GM21526 (cell line): ENCODE measurements around the gene STX8.

Source experiments
- ATAC-seq: cut with Tn5 transposase; IDR thresholded peaks from one replicate; pipeline ENCODE4 v1.9.1; 2021; ENCODE audit warnings: moderate library complexity; ENCODE audit not compliant: unreplicated experiment, low FRiP score

Gene STX8

GRCh38 chr17:9247401-9247938, 328.1 kb downstream of the STX8 start:
- no peak for ATAC-seq

- ATAC-seq, result no peak
Observed at GRCh38 chr17:9244066-9245052, 331.3 kb downstream of the STX8 start.

- no peak for ATAC-seq
Observed at GRCh38 chr17:9242983-9243382, 332.6 kb downstream of the STX8 start.

- ATAC-seq, result no peak
Observed at GRCh38 chr17:9242497-9242881, 333.1 kb downstream of the STX8 start.

- no peak for ATAC-seq
Observed at GRCh38 chr17:9241774-9242496, 333.7 kb downstream of the STX8 start.

GRCh38 chr17:9241371-9241712, 334.3 kb downstream of the STX8 start:
- no peak for ATAC-seq

GRCh38 chr17:9240659-9241370, 334.8 kb downstream of the STX8 start:
- ATAC-seq, result no peak

GRCh38 chr17:9239793-9240658, 335.6 kb downstream of the STX8 start:
- ATAC-seq, result peak; percentile 44

GRCh38 chr17:9239246-9239792, 336.3 kb downstream of the STX8 start:
- ATAC-seq, result no peak

GRCh38 chr17:9238340-9239245, 337.0 kb downstream of the STX8 start:
- no peak for ATAC-seq

GRCh38 chr17:9237661-9238301, 337.8 kb downstream of the STX8 start:
- ATAC-seq, result no peak

GRCh38 chr17:9237053-9237410, 338.6 kb downstream of the STX8 start:
- ATAC-seq, result no peak

- no peak for ATAC-seq
Observed at GRCh38 chr17:9236286-9237052, 339.2 kb downstream of the STX8 start.

- ATAC-seq, result no peak
Observed at GRCh38 chr17:9235346-9235745, 340.3 kb downstream of the STX8 start.

GRCh38 chr17:9234389-9234945, 341.2 kb downstream of the STX8 start:
- no peak for ATAC-seq

GRCh38 chr17:9233761-9234160, 341.9 kb downstream of the STX8 start:
- ATAC-seq, result no peak

- ATAC-seq, result no peak
Observed at GRCh38 chr17:9233271-9233599, 342.4 kb downstream of the STX8 start.
